HCT116 (cell line): ENCODE results near the gene CRAT. TPM values are rescaled to one million over a fixed set of nuclear protein-coding genes. Genes with fewer than 3 reads are reported as not detected.

Source experiments
- ATAC-seq: fragments of 200-7000 bp; cut with Tn5 transposase; 2 replicates; pipeline ENCODE4 v1.9.1; 2020; ENCODE audit warnings: mild to moderate bottlenecking, moderate library complexity
- BruUV-seq: library from RNA; stranded (reverse); fragments of 400-500 nt; replicated peaks from 2 replicates; lab custom pipeline; 2021; lab: Mats Ljungman, UMichigan
- CTCF ChIA-PET: fragments of 300-600 bp; sonication (Branson Sonifier 250); formaldehyde crosslinking; loops from one replicate; lab custom pipeline; 2021; ENCODE audit warnings: antibody characterized with exemption; lab: Charles Lee
- POLR2A ChIA-PET: fragments of 300-600, 350-600 bp; sonication (Branson Sonifier 250); formaldehyde crosslinking; loops from one replicate; lab custom pipeline; 2021; ENCODE audit warnings: antibody characterized with exemption; lab: Charles Lee
- RAD21 ChIA-PET, 2 experiments: fragments of 300-600 bp; sonication (Branson Sonifier 250); formaldehyde crosslinking; loops; one replicate each; lab custom pipeline; 2023; ENCODE audit warnings: low total read pairs in 2 of 2; ENCODE audit not compliant: uncharacterized antibody in 2 of 2, unreplicated experiment in 2 of 2, low non-redundant PET in 1 of 2; lab: Charles Lee
- DNase-seq: peaks from one replicate; pipeline ENCODE4 v3.0.0-alpha.2; 2010; ENCODE audit warnings: low read depth, low spot score
- H2AFZ ChIP-seq: fragments of 200-600 bp; shearing (Covaris generic), sonication (generic); 2 replicates; pipeline ENCODE4 v1.6.1; 2017; ENCODE audit warnings: low read depth, mixed run types, mixed read lengths, antibody characterized with exemption, low read length; ENCODE audit not compliant: poor library complexity, severe bottlenecking
- H3K27ac ChIP-seq: 2 replicates; pipeline ENCODE4 v1.5.1; 2012; ENCODE audit warnings: low read depth, low read length
- H3K27me3 ChIP-seq: fragments of 200-600 bp; sonication (generic); 2 replicates; pipeline ENCODE4 v1.6.1; 2016; ENCODE audit warnings: mixed run types, low read length, mixed read lengths; ENCODE audit not compliant: insufficient read depth
- H3K36me3 ChIP-seq, 2 experiments: fragments of 200-500 bp in 1 of 2; fragments of 200-600 bp in 1 of 2; sonication (Bioruptor generic) in 1 of 2; sonication (generic) in 1 of 2; 2 replicates each; pipeline versions ENCODE4 v1.5.1 to v1.6.1; 2014 to 2016; ENCODE audit warnings: low read length in 2 of 2, inconsistent platforms in 1 of 2, mixed read lengths in 1 of 2, mixed run types in 1 of 2; ENCODE audit not compliant: insufficient read depth in 2 of 2, control insufficient read depth in 1 of 2
- H3K4me1 ChIP-seq, 2 experiments: fragments of 200-600 bp in 1 of 2; sonication (generic) in 1 of 2; 2 replicates each; pipeline versions ENCODE4 v1.5.1 to v1.6.1; 2012 to 2017; ENCODE audit warnings: low read length in 2 of 2, inconsistent platforms in 1 of 2, mild to moderate bottlenecking in 1 of 2, mixed read lengths in 1 of 2, mixed run types in 1 of 2, moderate library complexity in 1 of 2; ENCODE audit not compliant: insufficient read depth in 2 of 2, control insufficient read depth in 1 of 2
- H3K4me2 ChIP-seq: fragments of 200-600 bp; sonication (generic); 2 replicates; pipeline ENCODE4 v1.6.1; 2017; ENCODE audit warnings: mixed run types, low read length, mixed read lengths
- H3K4me3 ChIP-seq, 2 experiments: fragments of 200-600 bp in 1 of 2; sonication (generic) in 1 of 2; replicated peaks in 1 of 2; 2 replicates each; pipeline ENCODE4 v1.5.1; 2011 to 2016; ENCODE audit warnings: low read length in 2 of 2, control low read depth in 1 of 2, low read depth in 1 of 2, mild to moderate bottlenecking in 1 of 2, mixed read lengths in 1 of 2, mixed run types in 1 of 2
- H3K79me2 ChIP-seq: fragments of 200-600 bp; sonication (generic); 2 replicates; pipeline ENCODE4 v1.6.1; 2017; ENCODE audit warnings: mild to moderate bottlenecking, mixed run types, low read length, moderate library complexity, mixed read lengths; ENCODE audit not compliant: insufficient read depth
- H3K9ac ChIP-seq: fragments of 200-600 bp; sonication (generic); 2 replicates; pipeline ENCODE4 v1.6.1; 2016; ENCODE audit warnings: low read length, mixed read lengths
- H3K9me2 ChIP-seq: fragments of 200-600 bp; sonication (generic), shearing (Covaris generic); 2 replicates; pipeline ENCODE4 v1.6.1; 2017; ENCODE audit warnings: mixed run types, mild to moderate bottlenecking, moderate library complexity; ENCODE audit not compliant: insufficient read depth
- H3K9me3 ChIP-seq, 2 experiments: fragments of 200-500 bp in 1 of 2; fragments of 200-600 bp in 1 of 2; sonication (Bioruptor generic) in 1 of 2; sonication (generic) in 1 of 2; 2 replicates each; pipeline ENCODE4 v1.6.1; 2014 to 2017; ENCODE audit warnings: low read length in 2 of 2, mixed read lengths in 2 of 2, inconsistent platforms in 1 of 2, low read depth in 1 of 2, mild to moderate bottlenecking in 1 of 2, mixed run types in 1 of 2, moderate library complexity in 1 of 2; ENCODE audit not compliant: control insufficient read depth in 1 of 2, insufficient read depth in 1 of 2
- H4K20me1 ChIP-seq: fragments of 200-600 bp; sonication (generic), shearing (Covaris generic); 2 replicates; pipeline ENCODE4 v1.6.1; 2017; ENCODE audit warnings: mixed run types, mild to moderate bottlenecking, moderate library complexity; ENCODE audit not compliant: insufficient read depth
- EZH2 ChIP-seq: fragments of 200-600 bp; sonication (generic); IDR thresholded peaks from 2 replicates; pipeline ENCODE4 v1.6.1; 2017; ENCODE audit warnings: antibody characterized with exemption, mixed run types
- FOSL1 ChIP-seq: IDR thresholded peaks from 2 replicates; pipeline ENCODE4 v1.6.1; 2012; ENCODE audit warnings: low read depth
- JUND ChIP-seq: IDR thresholded peaks from 2 replicates; pipeline ENCODE4 v1.6.1; 2012
- RAD21 ChIP-seq: IDR thresholded peaks from 2 replicates; pipeline ENCODE4 v1.6.1; 2012; ENCODE audit warnings: low read depth, mild to moderate bottlenecking
- SP1 ChIP-seq: IDR thresholded peaks from 2 replicates; pipeline ENCODE4 v1.6.1; 2012; ENCODE audit warnings: low read depth
- intact Hi-C: fragments of 100-400 bp; cut with micrococcal nuclease; formaldehyde crosslinking; loops from 2 replicates; pipeline ENCODE4 v1.10.0; 2022
- total RNA-seq: library from RNA; stranded (reverse); gene quantifications from one replicate; pipeline ENCODE4 v1.2.1, GENCODE V29; 2021; ENCODE audit not compliant: unreplicated experiment
- TF ChIP-seq, protein P1 (sequence below), 3 experiments: fragments of 200-600 bp in 1 of 3; sonication (generic) in 1 of 3; IDR thresholded peaks in 2 of 3; conservative IDR thresholded peaks in 1 of 3; 2 replicates each; pipeline ENCODE4 v1.5.1; 2012 to 2017; ENCODE audit warnings: low read depth in 2 of 3, low read length in 2 of 3, antibody characterized with exemption in 1 of 3, borderline replicate concordance in 1 of 3, control low read depth in 1 of 3, mild to moderate bottlenecking in 1 of 3, mixed read lengths in 1 of 3, mixed run types in 1 of 3, moderate library complexity in 1 of 3; ENCODE audit not compliant: insufficient read depth in 1 of 3
- TF ChIP-seq, protein P2 (sequence below): IDR thresholded peaks from 2 replicates; pipeline ENCODE4 v1.6.1; 2012; ENCODE audit warnings: low read depth

Gene CRAT
- total RNA-seq, 1 experiment from 2014 or later: 29.0 TPM

DNA sequence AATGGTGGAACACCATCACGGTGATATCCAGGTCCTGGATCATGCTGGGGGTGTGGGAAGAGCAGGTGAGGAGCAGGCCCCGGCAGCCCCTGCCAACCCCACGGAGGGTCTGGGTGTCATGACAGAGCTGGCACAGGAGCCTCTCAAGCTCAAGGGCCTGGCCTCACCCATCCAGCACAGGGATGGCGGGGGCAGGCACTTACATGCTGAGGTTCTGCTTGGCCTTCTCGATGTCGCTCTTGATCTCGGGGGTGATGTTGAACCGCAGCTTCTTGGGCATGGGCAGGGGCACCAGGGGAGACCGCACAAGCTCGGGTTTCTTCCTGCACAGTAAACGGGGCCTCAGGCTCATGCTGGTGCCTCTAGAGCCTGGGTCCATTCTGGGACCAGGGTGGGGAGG is 12.3 kb downstream of the CRAT start:
- no peak for TF ChIP-seq JUND
- no peak for TF ChIP-seq EZH2
- TF ChIP-seq, protein P1, sequence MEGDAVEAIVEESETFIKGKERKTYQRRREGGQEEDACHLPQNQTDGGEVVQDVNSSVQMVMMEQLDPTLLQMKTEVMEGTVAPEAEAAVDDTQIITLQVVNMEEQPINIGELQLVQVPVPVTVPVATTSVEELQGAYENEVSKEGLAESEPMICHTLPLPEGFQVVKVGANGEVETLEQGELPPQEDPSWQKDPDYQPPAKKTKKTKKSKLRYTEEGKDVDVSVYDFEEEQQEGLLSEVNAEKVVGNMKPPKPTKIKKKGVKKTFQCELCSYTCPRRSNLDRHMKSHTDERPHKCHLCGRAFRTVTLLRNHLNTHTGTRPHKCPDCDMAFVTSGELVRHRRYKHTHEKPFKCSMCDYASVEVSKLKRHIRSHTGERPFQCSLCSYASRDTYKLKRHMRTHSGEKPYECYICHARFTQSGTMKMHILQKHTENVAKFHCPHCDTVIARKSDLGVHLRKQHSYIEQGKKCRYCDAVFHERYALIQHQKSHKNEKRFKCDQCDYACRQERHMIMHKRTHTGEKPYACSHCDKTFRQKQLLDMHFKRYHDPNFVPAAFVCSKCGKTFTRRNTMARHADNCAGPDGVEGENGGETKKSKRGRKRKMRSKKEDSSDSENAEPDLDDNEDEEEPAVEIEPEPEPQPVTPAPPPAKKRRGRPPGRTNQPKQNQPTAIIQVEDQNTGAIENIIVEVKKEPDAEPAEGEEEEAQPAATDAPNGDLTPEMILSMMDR (IDR thresholded peaks at IDR 0.05 in 2 of 3, conservative IDR thresholded peaks at IDR 0.05 in 1 of 3; ENCODE audit: borderline replicate concordance in 1 of 3, insufficient read depth in 1 of 3, low read depth in 2 of 3, low read length in 2 of 3): no peak
- no peak for TF ChIP-seq RAD21
- TF ChIP-seq, protein P2, sequence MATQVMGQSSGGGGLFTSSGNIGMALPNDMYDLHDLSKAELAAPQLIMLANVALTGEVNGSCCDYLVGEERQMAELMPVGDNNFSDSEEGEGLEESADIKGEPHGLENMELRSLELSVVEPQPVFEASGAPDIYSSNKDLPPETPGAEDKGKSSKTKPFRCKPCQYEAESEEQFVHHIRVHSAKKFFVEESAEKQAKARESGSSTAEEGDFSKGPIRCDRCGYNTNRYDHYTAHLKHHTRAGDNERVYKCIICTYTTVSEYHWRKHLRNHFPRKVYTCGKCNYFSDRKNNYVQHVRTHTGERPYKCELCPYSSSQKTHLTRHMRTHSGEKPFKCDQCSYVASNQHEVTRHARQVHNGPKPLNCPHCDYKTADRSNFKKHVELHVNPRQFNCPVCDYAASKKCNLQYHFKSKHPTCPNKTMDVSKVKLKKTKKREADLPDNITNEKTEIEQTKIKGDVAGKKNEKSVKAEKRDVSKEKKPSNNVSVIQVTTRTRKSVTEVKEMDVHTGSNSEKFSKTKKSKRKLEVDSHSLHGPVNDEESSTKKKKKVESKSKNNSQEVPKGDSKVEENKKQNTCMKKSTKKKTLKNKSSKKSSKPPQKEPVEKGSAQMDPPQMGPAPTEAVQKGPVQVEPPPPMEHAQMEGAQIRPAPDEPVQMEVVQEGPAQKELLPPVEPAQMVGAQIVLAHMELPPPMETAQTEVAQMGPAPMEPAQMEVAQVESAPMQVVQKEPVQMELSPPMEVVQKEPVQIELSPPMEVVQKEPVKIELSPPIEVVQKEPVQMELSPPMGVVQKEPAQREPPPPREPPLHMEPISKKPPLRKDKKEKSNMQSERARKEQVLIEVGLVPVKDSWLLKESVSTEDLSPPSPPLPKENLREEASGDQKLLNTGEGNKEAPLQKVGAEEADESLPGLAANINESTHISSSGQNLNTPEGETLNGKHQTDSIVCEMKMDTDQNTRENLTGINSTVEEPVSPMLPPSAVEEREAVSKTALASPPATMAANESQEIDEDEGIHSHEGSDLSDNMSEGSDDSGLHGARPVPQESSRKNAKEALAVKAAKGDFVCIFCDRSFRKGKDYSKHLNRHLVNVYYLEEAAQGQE: no peak
- TF ChIP-seq SP1: no peak
- TF ChIP-seq FOSL1: no peak
- Histone ChIP-seq H3K27ac (no peak overlapping the region), H3K9me3 (no peaks in the 10 kb centered on the region), H3K4me3 (no peak overlapping the region), H3K79me2 (no peaks in the 10 kb centered on the region), H3K9me2 (no peaks in the 10 kb centered on the region), H3K27me3 (no peaks in the 10 kb centered on the region), H3K4me1 (peaks cover 7 to 8% of the 10 kb centered on the region in 2 experiments; a peak in 3 of 4 replicates), H3K4me2 (no peak overlapping the region), H2AFZ (no peak overlapping the region), H3K9ac (no peak overlapping the region), H4K20me1 (no peaks in the 10 kb centered on the region), H3K36me3 (no peaks in the 10 kb centered on the region; a peak in 1 of 4 replicates)
- ATAC-seq (no peak), DNase-seq (no peak)
- intact Hi-C loops: no loop called here
- CTCF ChIA-PET: no interaction called here
- RAD21 ChIA-PET: no interaction called here
- POLR2A ChIA-PET: no interaction called here
- no TSS peak for BruUV-seq
